ENCODE measurements around the gene TNFRSF9.
"Not testable (repeated sequence)": the region's sequence is repeated elsewhere in the genome, so short reads cannot be mapped to it uniquely, and the experiment has no call there.

TNFRSF9 gene

DNA sequence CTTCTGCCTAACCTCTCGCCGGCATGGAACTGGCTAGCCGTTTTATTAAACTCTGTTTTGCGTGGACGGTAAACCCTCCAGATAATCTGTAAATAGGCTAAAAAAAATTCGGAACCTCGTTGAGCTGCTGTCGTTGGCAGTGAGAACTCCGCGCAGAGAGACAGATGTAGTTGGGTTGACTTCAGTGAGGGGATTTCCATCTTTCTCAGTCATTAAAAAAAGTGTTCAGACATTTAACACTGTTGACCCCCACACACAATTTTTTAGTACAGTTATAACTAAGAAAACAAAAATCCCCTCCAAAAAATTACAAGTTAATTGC lies 21.3 kb upstream of the TNFRSF9 start:
- H3K4me3 ChIP-seq (ENCODE audit: low read depth, low read length) = peak overlapping the region; percentile 85
- no peak for DNase-seq (ENCODE audit: low read depth)

DNA sequence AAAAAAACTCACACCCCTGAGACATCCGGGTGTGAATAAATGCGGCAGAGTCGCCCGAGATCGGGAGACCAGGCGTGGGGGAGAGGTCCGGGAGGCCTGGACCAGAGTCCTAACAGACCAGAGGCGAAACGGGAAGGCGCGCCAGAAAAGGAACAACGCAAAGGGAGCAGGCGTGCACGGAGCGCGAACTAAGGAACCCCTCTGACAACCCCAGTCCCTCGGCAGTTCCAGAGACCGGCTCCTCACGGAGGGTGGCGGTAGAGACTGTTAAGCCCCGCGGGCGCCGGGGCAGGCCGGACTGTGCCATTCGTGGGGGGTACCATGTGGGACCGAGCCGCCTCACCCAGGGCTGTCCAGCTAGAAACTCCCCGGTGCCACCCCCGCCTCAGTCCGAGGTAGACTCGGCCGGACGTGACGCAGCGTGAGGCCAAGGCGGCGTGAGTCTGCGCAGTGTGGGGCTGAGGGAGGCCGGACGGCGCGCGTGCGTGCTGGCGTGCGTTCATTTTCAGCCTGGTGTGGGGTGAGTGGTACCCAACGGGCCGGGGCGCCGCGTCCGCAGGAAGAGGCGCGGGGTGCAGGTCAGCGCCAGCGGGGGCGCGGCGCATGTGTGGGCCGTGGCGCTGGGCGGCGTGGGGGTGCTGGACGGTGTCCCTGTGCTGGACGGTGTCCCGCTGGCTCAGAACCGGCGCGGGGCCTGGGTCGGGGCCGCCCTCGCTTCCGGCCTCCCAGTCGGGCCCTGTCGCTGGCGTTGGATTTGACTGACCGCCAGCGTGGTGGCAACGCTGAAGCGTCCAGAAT lies 20.8 kb upstream of the TNFRSF9 start, which contains the start of gene PARK7:
Gene PARK7, plus strand, starts transcription at position 496 of the 798 bp plus-strand sequence. CDS start 1,075 bp downstream, outside the sequence.
- peak; percentile 98 for DNase-seq (ENCODE audit: low read depth)
- peak within 1 kb of the TSS; percentile 85 for H3K4me3 ChIP-seq (ENCODE audit: low read depth, low read length)

DNA sequence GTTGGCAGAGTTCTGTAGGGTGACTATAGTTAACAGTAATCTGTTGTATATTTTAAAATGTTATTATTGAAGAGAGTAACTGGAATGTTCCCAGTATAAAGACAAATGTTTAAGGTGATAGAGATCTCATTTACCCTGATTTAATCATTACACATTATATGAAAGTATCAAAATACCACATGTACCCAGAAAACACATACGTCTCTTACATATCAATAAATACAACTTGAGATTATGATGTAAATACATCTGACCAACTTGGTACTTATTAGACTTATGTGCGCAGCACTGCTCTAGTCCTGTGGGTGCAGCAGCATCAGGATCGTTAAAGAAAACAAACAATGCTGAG lies 20.2 kb upstream of the TNFRSF9 start:
- no peak for DNase-seq (ENCODE audit: low read depth)
- peak overlapping the region; percentile 85 for H3K4me3 ChIP-seq (ENCODE audit: low read depth, low read length)

DNA sequence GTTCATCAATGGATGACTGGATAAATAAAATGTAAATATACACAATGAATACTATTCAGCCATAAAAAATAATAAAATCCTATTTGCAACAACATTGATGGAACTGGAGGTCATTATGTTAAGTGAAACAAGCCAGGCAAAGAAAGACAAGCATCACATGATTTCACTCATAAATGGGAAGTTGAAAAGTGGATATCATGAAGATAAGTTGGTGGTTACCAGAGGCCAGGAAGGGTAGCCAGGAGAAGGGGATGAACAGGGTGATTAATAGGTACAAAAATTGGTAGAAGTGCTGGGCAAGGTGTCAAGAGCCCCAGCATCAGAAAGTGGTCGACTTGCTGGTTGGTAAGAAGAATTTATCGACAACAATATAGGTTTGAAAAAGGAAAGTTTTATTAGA lies 19.5 kb upstream of the TNFRSF9 start:
- no peak overlapping the region for H3K4me3 ChIP-seq (ENCODE audit: low read depth, low read length)
- no peak for DNase-seq (ENCODE audit: low read depth)

GRCh38 chr1:7956218-7957032 lies 15.8 kb upstream of the TNFRSF9 start:
- no peak overlapping the region for H3K4me3 ChIP-seq (ENCODE audit: low read depth, low read length)
- DNase-seq (ENCODE audit: low read depth) = no peak

DNA sequence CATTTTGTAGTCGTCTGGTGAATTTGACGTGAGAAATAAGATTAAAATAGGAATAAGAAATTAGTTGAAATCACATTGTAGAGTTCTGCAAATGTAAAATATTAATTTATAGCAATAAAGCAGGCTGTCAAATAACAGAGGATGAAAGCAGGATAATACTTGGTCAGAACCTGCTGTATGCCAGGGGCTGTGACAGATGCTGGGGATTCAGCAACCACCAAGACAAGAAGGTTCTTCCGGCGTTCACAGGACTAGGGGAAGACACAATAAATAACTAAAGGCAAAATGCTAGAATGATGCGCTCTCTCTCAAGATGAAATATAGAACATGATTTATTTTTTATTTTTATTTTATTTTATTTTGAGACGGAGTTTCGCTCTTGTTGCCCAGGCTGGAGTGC lies 14.0 kb upstream of the TNFRSF9 start:
- DNase-seq (ENCODE audit: low read depth) = no peak
- peak overlapping the region; percentile 58 for H3K4me3 ChIP-seq (ENCODE audit: low read depth, low read length)

DNA sequence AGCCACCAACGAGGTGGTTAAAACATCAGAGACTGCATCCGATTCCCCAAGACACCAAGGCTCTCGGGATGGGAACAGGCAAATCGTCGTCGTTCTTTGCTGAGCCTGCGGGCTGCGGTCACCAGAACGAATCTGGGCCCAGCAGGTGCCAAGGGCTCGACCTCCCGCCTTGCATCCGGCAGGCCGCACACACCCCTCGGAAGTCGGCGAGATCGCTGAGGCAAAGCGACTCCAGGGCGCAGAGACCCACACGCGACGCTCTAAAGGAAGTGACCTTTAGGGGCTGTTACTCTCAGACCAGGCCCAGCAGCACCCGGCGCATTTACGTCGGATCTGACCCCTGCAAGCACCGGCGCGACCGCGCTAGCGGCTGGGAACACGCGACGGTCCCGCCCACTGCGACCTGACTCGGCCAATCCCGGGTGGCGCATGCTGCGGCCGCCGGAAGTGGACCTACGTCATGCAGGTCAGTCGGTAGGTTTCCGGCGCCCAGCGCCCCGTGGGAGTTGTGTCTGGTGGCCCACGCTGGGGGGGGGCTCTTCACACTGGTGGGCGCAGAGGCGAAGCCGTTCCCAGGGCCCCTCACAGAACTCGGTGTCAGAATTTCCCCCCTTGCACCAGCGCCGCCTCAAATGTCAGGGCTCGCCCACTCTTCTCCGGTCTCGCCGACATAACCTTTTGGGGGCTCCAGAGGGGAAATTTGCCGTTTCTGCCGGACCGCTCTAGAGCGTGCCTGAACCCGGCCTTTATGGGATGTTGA lies 13.4 kb upstream of the TNFRSF9 start:
- peak overlapping the region; percentile 58 for H3K4me3 ChIP-seq (ENCODE audit: low read depth, low read length)

DNA sequence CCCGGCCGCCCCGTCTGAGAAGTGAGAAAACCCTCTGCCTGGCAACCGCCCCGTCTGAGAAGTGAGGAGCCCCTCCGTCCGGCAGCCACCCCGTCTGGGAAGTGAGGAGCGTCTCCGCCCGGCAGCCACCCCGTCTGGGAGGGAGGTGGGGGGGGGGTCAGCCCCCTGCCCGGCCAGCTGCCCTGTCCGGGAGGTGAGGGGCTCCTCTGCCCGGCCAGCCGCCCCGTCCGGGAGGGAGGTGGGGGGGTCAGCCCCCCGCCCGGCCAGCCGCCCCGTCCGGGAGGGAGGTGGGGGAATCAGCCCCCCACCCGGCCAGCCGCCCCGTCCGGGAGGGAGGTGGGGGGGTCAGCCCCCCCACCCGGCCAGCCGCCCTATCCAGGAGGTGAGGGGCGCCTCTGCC lies 12.2 kb upstream of the TNFRSF9 start:
- not testable (repeated sequence) for H3K4me3 ChIP-seq (ENCODE audit: low read depth, low read length); DNase-seq (ENCODE audit: low read depth)

More for the DNA sequence above, 13.4 kb upstream of the TNFRSF9 start:
- peak; percentile 47 for DNase-seq (ENCODE audit: low read depth)

GRCh38 chr1:7948960-7949359 lies 8.3 kb upstream of the TNFRSF9 start:
- H3K4me3 ChIP-seq (ENCODE audit: low read depth, low read length) = no peak overlapping the region
- DNase-seq (ENCODE audit: low read depth) = peak; percentile 60

GRCh38 chr1:7943251-7943650 lies 2.6 kb upstream of the TNFRSF9 start:
- H3K4me3 ChIP-seq (ENCODE audit: low read depth, low read length) = no peak overlapping the region
- DNase-seq (ENCODE audit: low read depth) = no peak

- H3K4me3 ChIP-seq (ENCODE audit: low read depth, low read length) = peak overlapping the region; percentile 21
- DNase-seq (ENCODE audit: low read depth) = no peak
Measured at GRCh38 chr1:7942214-7942921, 1.7 kb upstream of the TNFRSF9 start.

DNA sequence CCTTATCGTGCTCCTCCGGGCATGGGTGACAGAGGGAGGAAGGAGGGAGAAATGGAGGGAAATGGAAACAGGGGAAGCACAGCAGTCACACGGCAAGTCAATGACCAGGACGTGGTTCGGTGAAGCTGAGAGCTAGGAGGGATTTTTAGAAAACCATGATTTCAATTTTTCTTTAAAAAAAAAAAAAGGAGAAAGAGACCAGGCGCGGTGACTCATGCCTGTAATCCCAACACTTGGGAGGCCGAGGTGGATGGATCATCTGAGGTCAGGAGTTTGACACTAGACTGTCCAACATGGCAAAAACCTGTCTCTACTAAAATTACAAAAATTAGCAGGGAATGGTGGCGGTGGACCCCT lies 776 bp upstream of the TNFRSF9 start:
- DNase-seq (ENCODE audit: low read depth) = no peak
- H3K4me3 ChIP-seq (ENCODE audit: low read depth, low read length) = no peak overlapping the region

DNA sequence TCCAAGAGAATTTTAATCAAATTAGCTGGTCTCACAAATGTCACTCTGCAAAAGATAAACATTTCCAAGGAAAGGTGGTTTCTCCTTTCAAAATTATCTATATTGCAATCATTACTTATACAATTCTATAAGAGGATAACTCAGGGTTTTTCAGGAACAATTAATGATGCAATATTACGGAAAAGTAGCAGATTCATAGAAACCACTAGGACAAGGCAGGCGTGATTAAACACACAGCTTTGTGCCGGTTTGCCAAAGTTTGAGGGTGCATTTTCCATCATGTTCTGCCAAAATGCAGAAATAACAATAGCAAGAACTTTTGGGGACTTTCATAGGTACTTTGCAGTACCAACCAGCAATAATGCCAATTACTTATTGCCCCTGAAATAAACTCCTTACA lies 605 bp downstream of the TNFRSF9 start:
- H3K4me3 ChIP-seq (ENCODE audit: low read depth, low read length) = no peak overlapping the region
- DNase-seq (ENCODE audit: low read depth) = no peak

DNA sequence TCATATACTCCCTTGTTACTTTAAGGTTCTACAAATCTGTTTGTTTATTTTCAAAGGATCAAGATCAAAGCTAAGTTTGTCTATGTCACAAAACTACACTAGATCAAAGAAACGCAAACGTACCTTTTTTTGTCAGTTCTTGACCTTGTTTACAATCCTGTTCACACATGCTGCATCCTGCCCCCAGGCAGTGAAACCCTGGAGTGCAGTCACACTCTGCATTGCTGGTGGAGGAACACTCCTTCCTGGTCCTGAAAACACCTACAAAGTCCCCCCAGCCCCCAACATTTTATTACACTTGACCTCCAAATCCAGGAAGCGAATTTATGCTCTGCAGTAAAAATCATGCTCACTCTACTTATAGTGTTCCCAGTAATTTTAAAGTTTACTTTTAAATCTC lies 2.6 kb downstream of the TNFRSF9 start:
- no peak overlapping the region for H3K4me3 ChIP-seq (ENCODE audit: low read depth, low read length)
- no peak for DNase-seq (ENCODE audit: low read depth)

- no peak for DNase-seq (ENCODE audit: low read depth)
- no peak overlapping the region for H3K4me3 ChIP-seq (ENCODE audit: low read depth, low read length)
Measured at GRCh38 chr1:7932524-7933138, 8.0 kb downstream of the TNFRSF9 start.

GRCh38 chr1:7931446-7931812 lies 9.2 kb downstream of the TNFRSF9 start:
- no peak for DNase-seq (ENCODE audit: low read depth)
- H3K4me3 ChIP-seq (ENCODE audit: low read depth, low read length) = no peak overlapping the region

GRCh38 chr1:7930645-7931445 lies 9.8 kb downstream of the TNFRSF9 start:
- H3K4me3 ChIP-seq (ENCODE audit: low read depth, low read length) = no peak overlapping the region
- DNase-seq (ENCODE audit: low read depth) = no peak

- DNase-seq (ENCODE audit: low read depth) = no peak
Measured at GRCh38 chr1:7929637-7930036, 11.0 kb downstream of the TNFRSF9 start.

DNA sequence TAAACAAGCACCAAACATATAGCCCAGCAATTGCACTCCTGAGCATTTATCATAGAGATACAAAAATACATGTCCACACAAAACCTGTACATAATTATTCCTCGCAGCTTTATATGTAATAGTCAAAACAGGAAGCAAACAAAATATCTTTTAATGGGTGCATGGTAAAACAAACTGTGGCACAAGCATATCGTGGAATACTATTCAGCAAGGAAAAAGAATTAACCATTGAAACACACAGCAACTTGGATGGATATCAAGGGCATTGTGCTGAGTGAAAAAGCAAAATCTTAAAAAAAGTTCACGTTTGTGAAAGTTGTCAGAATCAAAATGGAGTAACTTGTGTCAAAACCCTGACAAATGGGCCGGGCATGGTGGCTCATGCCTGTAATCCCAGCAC lies 12.4 kb downstream of the TNFRSF9 start:
- H3K4me3 ChIP-seq (ENCODE audit: low read depth, low read length) = no peak overlapping the region
- no peak for DNase-seq (ENCODE audit: low read depth)

More at GRCh38 chr1:7929637-7930036, 11.0 kb downstream of the TNFRSF9 start:
- no peak overlapping the region for H3K4me3 ChIP-seq (ENCODE audit: low read depth, low read length)

All from skeletal muscle cell (primary cell).